ENCODE measurements around the gene BDH1. TPM values are rescaled to one million over a fixed set of nuclear protein-coding genes. Genes with fewer than 3 reads are reported as not detected.

The BDH1 gene
- total and polyA plus RNA-seq, 2 of the 8 experiments (the other 6 are each of a cell fraction or from before 2014, with no cell fraction given) = 27.2 to 28.1 TPM

- no peak for FAIRE-seq
- H3K9ac ChIP-seq (replicated peaks in 1 of 4; ENCODE audit: extremely low read depth in 1 of 4, low read depth in 3 of 4, low read length in 3 of 4) = no peak overlapping the region
- DNase-seq (ENCODE audit: low read depth in 1 of 2, low spot score in 2 of 2) = peak in 1 of 2 experiments; percentile 30
- no peaks in the 10 kb centered on the region for H3K9me3 ChIP-seq (ENCODE audit: insufficient read depth in 2 of 2, low read depth in 1 of 2, low read length in 1 of 2)
- H3K27ac ChIP-seq (ENCODE audit: low read depth, low read length) = no peak overlapping the region
- no peaks in the 10 kb centered on the region for H3K79me1 ChIP-seq (ENCODE audit: low read depth, low read length)
- ChIA-PET POLR2A (ENCODE audit: partially characterized antibody) (no interaction called here), CTCF (ENCODE audit: partially characterized antibody) (no interaction called here)
- no peak overlapping the region for H3K56ac ChIP-seq (replicated peaks; ENCODE audit: insufficient read length, low read depth, low read length)
- peaks cover 0 to 3% (median under 1%) of the 10 kb centered on the region in 4 experiments; a peak in 2 of 7 replicates for H3K4me1 ChIP-seq (replicated peaks in 1 of 4; ENCODE audit: control insufficient read depth in 3 of 4, insufficient read depth in 4 of 4, low read length in 3 of 4)
- no peak overlapping the region for H2BK12ac ChIP-seq (ENCODE audit: low read depth, low read length)
- H2BK120ac ChIP-seq (replicated peaks; ENCODE audit: low read depth, low read length) = no peak overlapping the region
- no peaks in the 10 kb centered on the region for H3K27me3 ChIP-seq (replicated peaks in 1 of 4; ENCODE audit: control insufficient read depth in 3 of 4, extremely low read depth in 1 of 4, insufficient read depth in 3 of 4, low read length in 3 of 4)
- no peak overlapping the region for H2BK5ac ChIP-seq (ENCODE audit: low read depth, low read length)
- no peak overlapping the region for H3K23ac ChIP-seq (ENCODE audit: insufficient read length)
- H3K4ac ChIP-seq (replicated peaks; ENCODE audit: insufficient read length, low read depth, low read length) = no peak overlapping the region
- no peak overlapping the region for H4K91ac ChIP-seq (replicated peaks; ENCODE audit: insufficient read length, low read length)
- no peaks in the 10 kb centered on the region for H3K23me2 ChIP-seq (ENCODE audit: low read depth, low read length)
- no peak overlapping the region for H4K5ac ChIP-seq (ENCODE audit: insufficient read length, low read depth, low read length)
- H4K20me1 ChIP-seq (replicated peaks in 1 of 2; ENCODE audit: control insufficient read depth in 1 of 2, insufficient read depth in 2 of 2, low read length in 2 of 2) = no peaks in the 10 kb centered on the region
- H3K36me3 ChIP-seq (ENCODE audit: control insufficient read depth in 2 of 4, insufficient read depth in 4 of 4, low read length in 3 of 4) = no peaks in the 10 kb centered on the region
- H2AK5ac ChIP-seq (ENCODE audit: low read depth, low read length) = no peak overlapping the region
- no peaks in the 10 kb centered on the region for H3K79me2 ChIP-seq (ENCODE audit: control insufficient read depth in 1 of 2, insufficient read depth in 2 of 2, low read length in 2 of 2)
- H4K8ac ChIP-seq (ENCODE audit: extremely low read depth, insufficient read depth, low read length) = peak overlapping the region; percentile 60; the same call in 1 of the 2 replicates
- no peak overlapping the region for H2BK20ac ChIP-seq (ENCODE audit: low read length)
- 86% methylated on average over 6 of the region's 6 CpGs; no CpG with 5 or more reads in 1 of the 2 experiments for WGBS, 2 experiments (ENCODE audit: extremely low coverage in 1 of 2, insufficient coverage in 1 of 2, insufficient read length in 1 of 2, insufficient replicate concordance in 2 of 2, low coverage in 1 of 2, low lambda C conversion rate in 2 of 2, missing lambda C conversion rate in 1 of 2)
- H2AFZ ChIP-seq (ENCODE audit: low read length) = no peak overlapping the region
- no peak overlapping the region for H3K4me2 ChIP-seq (ENCODE audit: insufficient read depth in 1 of 2, low read depth in 2 of 2, low read length in 2 of 2)
- H3K18ac ChIP-seq (ENCODE audit: extremely low read depth, low read length) = no peak overlapping the region; the same call in 1 of the 2 replicates
- no peak overlapping the region for H3K4me3 ChIP-seq (ENCODE audit: extremely low read depth in 1 of 4, insufficient read depth in 2 of 4, low read depth in 3 of 4, low read length in 4 of 4)
- no peak overlapping the region for H2BK15ac ChIP-seq (ENCODE audit: low read length)
- no peak overlapping the region for H3K14ac ChIP-seq (ENCODE audit: insufficient read length)
- no peak for TF ChIP-seq GTF2F1 (IDR thresholded peaks at IDR 0.05; ENCODE audit: borderline replicate concordance, low read depth, low read length)
- TF ChIP-seq SAP30 (IDR thresholded peaks at IDR 0.05; ENCODE audit: insufficient read depth, insufficient replicate concordance, low read length) = no peak
- TF ChIP-seq SIRT6 (IDR thresholded peaks at IDR 0.05; ENCODE audit: low read length) = no peak
- no peak for TF ChIP-seq SUZ12 (IDR thresholded peaks at IDR 0.05; ENCODE audit: low read length)
- TF ChIP-seq CHD1 (IDR thresholded peaks at IDR 0.05; ENCODE audit: low read depth, low read length) = no peak
- TF ChIP-seq RFX5 (IDR thresholded peaks at IDR 0.05; ENCODE audit: borderline replicate concordance, low read depth, low read length) = no peak
- no peak for TF ChIP-seq CHD2 (IDR thresholded peaks at IDR 0.05; ENCODE audit: low read length)
- TF ChIP-seq, protein P1, sequence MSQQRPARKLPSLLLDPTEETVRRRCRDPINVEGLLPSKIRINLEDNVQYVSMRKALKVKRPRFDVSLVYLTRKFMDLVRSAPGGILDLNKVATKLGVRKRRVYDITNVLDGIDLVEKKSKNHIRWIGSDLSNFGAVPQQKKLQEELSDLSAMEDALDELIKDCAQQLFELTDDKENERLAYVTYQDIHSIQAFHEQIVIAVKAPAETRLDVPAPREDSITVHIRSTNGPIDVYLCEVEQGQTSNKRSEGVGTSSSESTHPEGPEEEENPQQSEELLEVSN (IDR thresholded peaks at IDR 0.05) = no peak
- TF ChIP-seq RNF2 (IDR thresholded peaks at IDR 0.05; ENCODE audit: borderline replicate concordance, low read depth, low read length, missing control alignments, poor library complexity, severe bottlenecking) = no peak
- TF ChIP-seq POLR2AphosphoS5 (IDR thresholded peaks at IDR 0.05; ENCODE audit: low read depth, low read length) = no peak
- TF ChIP-seq CTBP2 (IDR thresholded peaks at IDR 0.05; ENCODE audit: borderline replicate concordance, insufficient read depth, insufficient read length, low read length) = no peak
- TF ChIP-seq, protein P2, sequence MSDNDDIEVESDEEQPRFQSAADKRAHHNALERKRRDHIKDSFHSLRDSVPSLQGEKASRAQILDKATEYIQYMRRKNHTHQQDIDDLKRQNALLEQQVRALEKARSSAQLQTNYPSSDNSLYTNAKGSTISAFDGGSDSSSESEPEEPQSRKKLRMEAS (IDR thresholded peaks at IDR 0.05) = no peak
These were observed 36.0 kb upstream of the BDH1 start for GRCh38 chr3:197591816-197592215.
